Common myeloid progenitor, CD34-positive (primary cell): Measurements from ENCODE around the gene APP.

Experiments
- CTCF ChIA-PET: fragments of 350-600 bp; sonication (Branson Sonifier 250); formaldehyde crosslinking; loops from one replicate; lab custom pipeline; 2021; ENCODE audit warnings: antibody characterized with exemption; lab: Charles Lee
- POLR2A ChIA-PET: fragments of 350-600 bp; sonication (Branson Sonifier 250); formaldehyde crosslinking; loops from one replicate; lab custom pipeline; 2021; ENCODE audit warnings: antibody characterized with exemption; lab: Charles Lee
- DNase-seq, 3 donors: peaks; one replicate each; pipeline versions ENCODE4 v3.0.0 to v3.0.0-alpha.2; 2013
- H3K27ac ChIP-seq, 2 experiments: 1 replicate in 1 of 2; 2 replicates in 1 of 2; pipeline ENCODE4 v1.7.0; 2013; ENCODE audit warnings: inconsistent platforms in 2 of 2, low read length in 2 of 2, mild to moderate bottlenecking in 2 of 2, low read depth in 1 of 2, moderate library complexity in 1 of 2; ENCODE audit not compliant: severe bottlenecking in 2 of 2, insufficient read depth in 1 of 2, poor library complexity in 1 of 2
- H3K27me3 ChIP-seq, 5 experiments: replicated peaks in 2 of 5; 1 replicate in 3 of 5; 2 replicates in 2 of 5; pipeline versions ENCODE4 v1.6.1 to v1.7.0; 2013; ENCODE audit warnings: low read length in 4 of 5, mild to moderate bottlenecking in 2 of 5, moderate library complexity in 2 of 5, inconsistent platforms in 1 of 5; ENCODE audit not compliant: insufficient read depth in 5 of 5, control insufficient read depth in 4 of 5
- H3K36me3 ChIP-seq, 4 experiments: 1 replicate in 2 of 4; 2 replicates in 2 of 4; pipeline versions ENCODE4 v1.6.1 to v1.7.0; 2013; ENCODE audit warnings: low read length in 3 of 4, control low read depth in 1 of 4, mild to moderate bottlenecking in 1 of 4; ENCODE audit not compliant: control insufficient read depth in 4 of 4, insufficient read depth in 4 of 4
- H3K4me1 ChIP-seq, 4 experiments: 1 replicate in 3 of 4; 2 replicates in 1 of 4; pipeline versions ENCODE4 v1.6.1 to v1.7.1; 2013; ENCODE audit warnings: low read length in 3 of 4, mild to moderate bottlenecking in 3 of 4, control low read depth in 1 of 4, inconsistent platforms in 1 of 4, moderate library complexity in 1 of 4; ENCODE audit not compliant: control insufficient read depth in 4 of 4, insufficient read depth in 4 of 4; ENCODE audit errors: control extremely low read depth in 1 of 4
- H3K4me3 ChIP-seq, 7 experiments: 1 replicate in 4 of 7; 2 replicates in 3 of 7; pipeline versions ENCODE4 v1.5.1 to v1.7.0; 2013; ENCODE audit warnings: mild to moderate bottlenecking in 7 of 7, low read length in 6 of 7, moderate library complexity in 6 of 7, inconsistent platforms in 2 of 7, low read depth in 2 of 7, control low read depth in 1 of 7; ENCODE audit not compliant: insufficient read depth in 4 of 7, control insufficient read depth in 1 of 7; ENCODE audit errors: extremely low read depth in 1 of 7
- H3K9me3 ChIP-seq, 5 experiments: 1 replicate in 4 of 5; 2 replicates in 1 of 5; pipeline versions ENCODE4 v1.6.1 to v1.7.1; 2013; ENCODE audit warnings: low read length in 4 of 5, mild to moderate bottlenecking in 2 of 5, inconsistent platforms in 1 of 5, low read depth in 1 of 5, moderate library complexity in 1 of 5; ENCODE audit not compliant: control insufficient read depth in 4 of 5, insufficient read depth in 2 of 5; ENCODE audit errors: control extremely low read depth in 1 of 5
- whole genome bisulfite sequencing: methylation state at CpG from one replicate; pipeline ENCODE4 v1.1.5; 2013; ENCODE audit not compliant: insufficient coverage; 5-methylcytosine and 5-hydroxymethylcytosine counted together

APP gene

DNA sequence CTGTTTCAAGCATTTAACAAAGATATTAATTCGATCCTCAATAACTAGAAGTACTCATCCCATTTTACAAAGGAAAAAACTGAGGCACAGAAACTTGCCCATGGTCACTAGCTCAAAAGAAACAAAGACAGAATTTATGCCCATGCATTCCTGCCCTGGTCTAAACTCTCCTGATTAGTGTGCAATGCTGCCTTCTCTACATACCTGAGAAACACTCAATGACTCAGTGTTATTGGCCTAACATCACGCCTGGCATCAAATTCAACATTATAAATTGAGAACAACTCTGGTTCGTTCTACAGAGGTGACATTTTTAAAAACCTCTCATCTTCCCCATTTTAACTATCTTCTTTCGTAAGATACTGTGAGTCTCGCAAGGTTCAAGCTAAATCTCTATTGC is 5.2 kb downstream of the APP start:
- Histone ChIP-seq H3K9me3 (no peaks in the 10 kb centered on the region), H3K27me3 (no peaks in the 10 kb centered on the region), H3K4me1 (peaks cover 9 to 38% (median 19%) of the 10 kb centered on the region in 4 experiments), H3K36me3 (no peaks in the 10 kb centered on the region), H3K4me3 (no peak overlapping the region), H3K27ac (no peak overlapping the region)
- CTCF ChIA-PET = no interaction called here
- POLR2A ChIA-PET = no interaction called here
- WGBS = 98% methylated on average over 4 of the region's 5 CpGs
- no peak for DNase-seq

DNA sequence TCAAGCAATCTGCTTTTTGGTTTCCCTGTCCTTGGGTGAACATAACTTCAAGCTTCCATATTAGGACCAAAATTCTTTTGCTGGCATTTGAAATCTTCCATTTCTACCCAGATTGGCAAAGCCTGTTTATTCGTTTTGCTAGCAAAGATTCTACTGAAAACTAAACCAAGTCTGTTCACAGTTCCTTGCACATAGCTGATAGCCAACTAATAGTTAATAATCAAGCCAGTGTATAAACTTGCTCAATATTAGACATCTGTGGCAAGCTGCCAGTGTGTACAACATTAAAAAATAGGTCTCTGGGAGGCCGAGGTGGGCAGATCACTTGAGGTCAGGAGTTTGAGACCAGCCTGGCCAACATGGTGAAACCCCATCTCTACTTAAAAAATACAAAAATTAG is 6.3 kb downstream of the APP start:
- 100% methylated on average over 2 of the region's 2 CpGs for WGBS
- Histone ChIP-seq H3K36me3 (no peaks in the 10 kb centered on the region), H3K4me1 (peaks cover 8 to 38% (median 14%) of the 10 kb centered on the region in 4 experiments), H3K27me3 (no peaks in the 10 kb centered on the region), H3K9me3 (no peaks in the 10 kb centered on the region), H3K27ac (no peak overlapping the region), H3K4me3 (no peak overlapping the region)
- POLR2A ChIA-PET = no interaction called here
- no peak for DNase-seq
- CTCF ChIA-PET = interaction anchor here (0.6 to 1.2 kb wide), 3 partner anchors 12 to 265 kb away, joined by 3 read pairs; no protein-coding TSS in a partner anchor

DNA sequence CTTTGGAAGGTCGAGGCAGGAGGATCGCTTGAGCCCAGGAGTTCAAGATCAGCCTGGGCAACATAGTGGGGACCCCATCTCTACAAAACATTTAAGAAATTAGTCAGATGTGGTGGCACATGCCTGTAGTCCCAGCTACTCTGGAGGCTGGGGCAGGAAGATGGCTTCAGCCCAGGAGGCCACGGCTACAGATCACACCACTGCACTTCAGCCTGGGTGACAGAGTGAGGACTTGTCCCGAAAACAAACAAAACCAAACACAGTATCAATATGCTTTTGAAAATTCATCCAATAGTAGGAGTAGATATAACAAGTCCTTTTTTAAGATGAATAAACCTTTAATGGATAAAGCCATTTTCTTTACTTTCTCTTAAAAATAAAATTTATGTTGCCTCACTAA is 8.5 kb downstream of the APP start:
- H3K27ac ChIP-seq = no peak overlapping the region
- ChIA-PET POLR2A (interaction anchor here (0.6 kb wide), 1 partner anchor 96 kb away, joined by 4 read pairs; no protein-coding TSS in a partner anchor), CTCF (no interaction called here)
- no peak for DNase-seq
- no peaks in the 10 kb centered on the region for H3K9me3 ChIP-seq
- H3K27me3 ChIP-seq = no peaks in the 10 kb centered on the region
- H3K4me3 ChIP-seq = no peak overlapping the region
- H3K4me1 ChIP-seq = peaks cover 0 to 32% (median 11%) of the 10 kb centered on the region in 4 experiments
- WGBS = 100% methylated on average over 2 of the region's 4 CpGs
- H3K36me3 ChIP-seq = no peaks in the 10 kb centered on the region

DNA sequence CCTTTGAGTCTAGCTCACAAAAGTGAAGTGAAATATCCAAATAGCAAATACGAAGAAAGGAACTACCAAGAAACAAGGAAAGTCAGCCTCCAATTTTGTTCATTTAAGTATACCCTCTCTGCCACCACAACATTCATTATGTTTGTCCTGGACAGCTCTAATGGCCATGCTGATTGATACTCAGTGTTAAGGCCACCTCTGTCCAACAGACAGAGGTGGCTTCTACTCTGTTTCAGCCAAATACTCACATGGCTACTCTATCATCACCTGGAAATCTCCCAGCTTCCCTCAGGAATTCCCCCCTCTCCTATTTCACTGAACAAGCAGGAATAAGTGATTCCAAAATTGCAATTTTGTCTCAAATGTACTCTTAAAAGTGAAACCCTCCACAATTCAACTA is 10.7 kb downstream of the APP start:
- Histone ChIP-seq H3K36me3 (no peaks in the 10 kb centered on the region), H3K27me3 (no peaks in the 10 kb centered on the region), H3K27ac (no peak overlapping the region), H3K4me3 (no peak overlapping the region), H3K4me1 (peaks cover 0 to 22% (median 11%) of the 10 kb centered on the region in 4 experiments), H3K9me3 (no peaks in the 10 kb centered on the region)
- POLR2A ChIA-PET = no interaction called here
- WGBS = 100% methylated on average over 1 of the region's 1 CpG
- CTCF ChIA-PET = interaction anchor here (0.7 to 1.3 kb wide), 2 partner anchors 9 kb away, joined by 3 read pairs; no protein-coding TSS in a partner anchor
- DNase-seq = no peak

DNA sequence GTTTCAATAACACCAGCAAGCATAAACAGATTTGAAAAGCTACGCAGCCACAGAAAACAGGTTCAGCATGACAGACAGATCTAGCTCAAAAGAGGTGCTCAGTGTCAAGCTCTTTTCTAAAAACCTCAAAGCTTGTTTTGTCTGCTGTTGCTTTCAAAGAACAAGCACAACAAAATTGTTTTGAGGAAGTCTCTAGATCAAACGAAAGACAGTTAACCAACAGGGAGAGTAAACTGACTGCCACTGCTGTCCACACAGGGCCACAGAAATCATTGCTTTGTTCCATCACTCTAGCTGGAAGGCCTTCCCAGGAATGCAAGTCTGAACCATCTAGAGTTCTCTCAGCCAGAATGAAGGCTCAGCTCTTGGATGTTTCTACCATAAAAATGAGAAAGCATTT is 12.8 kb downstream of the APP start:
- no peaks in the 10 kb centered on the region for H3K36me3 ChIP-seq
- peak in 2 of 3 donors; percentile 14 to 32 for DNase-seq
- WGBS = 70% methylated on average over 2 of the region's 2 CpGs
- no peaks in the 10 kb centered on the region for H3K9me3 ChIP-seq
- peaks cover 0 to 22% (median 11%) of the 10 kb centered on the region in 4 experiments for H3K4me1 ChIP-seq
- H3K27me3 ChIP-seq = no peaks in the 10 kb centered on the region
- ChIA-PET CTCF (interaction anchor here (0.7 to 1.1 kb wide), 4 partner anchors 9 to 549 kb away, joined by 3 read pairs; no protein-coding TSS in a partner anchor), POLR2A (no interaction called here)
- H3K27ac ChIP-seq = no peak overlapping the region
- no peak overlapping the region for H3K4me3 ChIP-seq

DNA sequence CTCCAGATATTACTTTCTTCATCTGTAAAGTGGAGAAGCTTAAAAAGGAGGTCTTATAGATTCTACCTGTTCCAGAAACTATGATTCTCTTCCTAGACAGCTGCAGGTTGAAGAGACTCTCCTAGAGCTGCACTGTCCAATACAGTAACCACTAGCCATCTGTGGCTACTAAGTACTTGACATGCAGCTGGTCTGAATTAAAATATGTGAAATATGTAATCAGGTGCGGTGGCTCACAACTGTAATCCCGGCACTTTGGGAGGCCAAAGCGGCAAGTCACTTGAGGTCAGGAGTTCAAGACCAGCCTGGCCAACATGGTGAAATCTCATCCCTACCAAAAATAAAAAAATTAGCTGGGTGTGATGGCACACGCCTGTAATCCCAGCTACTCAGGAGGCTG is 15.8 kb downstream of the APP start:
- Histone ChIP-seq H3K4me3 (no peak overlapping the region), H3K27ac (no peak overlapping the region), H3K27me3 (no peaks in the 10 kb centered on the region), H3K4me1 (peaks cover 0 to 9% (median 6%) of the 10 kb centered on the region in 4 experiments), H3K36me3 (peaks cover 0 to 5% (median 1%) of the 10 kb centered on the region in 4 experiments), H3K9me3 (no peaks in the 10 kb centered on the region)
- ChIA-PET POLR2A (no interaction called here), CTCF (no interaction called here)
- WGBS = 100% methylated on average over 3 of the region's 4 CpGs
- no peak for DNase-seq

DNA sequence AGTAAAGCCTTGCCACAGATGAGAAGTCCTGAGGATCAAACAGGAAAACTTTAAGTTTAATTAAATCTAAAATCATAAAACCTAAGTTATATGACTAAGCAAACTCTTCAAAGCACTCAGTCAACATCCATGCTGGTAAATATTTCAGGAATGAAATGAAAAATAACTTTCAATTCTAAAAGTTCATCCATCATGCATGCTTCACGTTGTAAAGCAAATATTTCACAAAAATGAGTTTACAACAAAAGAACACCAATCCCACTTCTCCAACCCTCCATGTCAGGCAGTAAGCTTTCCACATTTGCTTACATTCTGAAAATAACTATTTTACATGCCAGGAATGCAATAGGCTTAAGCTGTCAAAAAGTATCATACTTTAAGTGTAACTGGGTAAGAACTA is 16.8 kb downstream of the APP start:
- no peaks in the 10 kb centered on the region for H3K9me3 ChIP-seq
- peaks cover 0 to 9% (median 3%) of the 10 kb centered on the region in 4 experiments for H3K36me3 ChIP-seq
- CTCF ChIA-PET = no interaction called here
- peaks cover 0 to 9% (median 6%) of the 10 kb centered on the region in 4 experiments for H3K4me1 ChIP-seq
- H3K27me3 ChIP-seq = no peaks in the 10 kb centered on the region
- no peak overlapping the region for H3K27ac ChIP-seq
- no peak for DNase-seq
- POLR2A ChIA-PET = no interaction called here
- H3K4me3 ChIP-seq = no peak overlapping the region
- WGBS = 100% methylated on average over 1 of the region's 1 CpG
